ENCODE data around the gene ABHD2.

DNA sequence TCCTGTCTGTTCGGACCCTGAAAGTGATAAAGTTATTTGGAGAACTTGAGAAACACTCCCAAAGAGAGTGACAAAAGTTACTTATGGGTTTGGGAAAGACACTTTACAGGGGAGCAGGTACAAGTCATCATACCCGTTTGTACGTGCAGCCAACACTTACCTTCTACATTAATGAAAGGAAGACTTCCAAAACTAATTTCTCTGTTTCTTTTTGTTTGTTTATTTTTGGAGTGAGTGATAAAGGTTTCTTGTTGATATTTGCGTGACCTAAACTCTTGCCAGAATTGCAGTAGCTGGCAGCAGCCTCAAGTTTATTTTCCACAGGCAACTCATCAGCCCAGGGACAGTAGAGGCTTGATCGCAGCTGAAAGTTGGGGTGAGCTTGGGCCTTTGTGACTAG is 8.4 kb downstream of the ABHD2 start:
- TF ChIP-seq EP300 (IDR thresholded peaks at IDR 0.05) (no peak), CTCF (IDR thresholded peaks at IDR 0.05) (no peak), POLR2A (IDR thresholded peaks at IDR 0.05) (no peak)

Measured in ovary (tissue), 3 donors.